Chondrocyte (in vitro differentiated cells): Measurements from ENCODE around the gene ANKRD6. TPM values are rescaled to one million over a fixed set of nuclear protein-coding genes. Genes with fewer than 3 reads are reported as not detected.

Experiments
- DNase-seq: peaks from one replicate; pipeline ENCODE4 v3.0.0; 2021; ENCODE audit warnings: mixed read lengths, low spot score
- H3K27ac Mint-ChIP-seq: one replicate; pipeline ENCODE4 v1.8.0; 2021; ENCODE audit warnings: mild to moderate bottlenecking, moderate library complexity, mixed read lengths; ENCODE audit not compliant: unreplicated experiment
- H3K27me3 Mint-ChIP-seq: 2 replicates; pipeline ENCODE4 v1.8.0; 2021; ENCODE audit warnings: low read depth, mixed read lengths
- H3K36me3 Mint-ChIP-seq: 2 replicates; pipeline ENCODE4 v1.8.0; 2021; ENCODE audit warnings: low read depth, mixed read lengths
- H3K4me1 Mint-ChIP-seq: 2 replicates; pipeline ENCODE4 v1.8.0; 2021; ENCODE audit warnings: low read depth, mild to moderate bottlenecking, mixed read lengths
- H3K4me3 Mint-ChIP-seq: one replicate; pipeline ENCODE4 v1.8.0; 2021; ENCODE audit warnings: mild to moderate bottlenecking, moderate library complexity, mixed read lengths; ENCODE audit not compliant: unreplicated experiment
- H3K9me3 Mint-ChIP-seq: 2 replicates; pipeline ENCODE4 v1.8.0; 2021; ENCODE audit warnings: low read depth, mixed read lengths
- CTCF ChIP-seq: fragments of 200-600 bp; sonication (generic); IDR thresholded peaks from 2 replicates; pipeline ENCODE4 v1.5.0; 2021; ENCODE audit warnings: antibody characterized with exemption, mild to moderate bottlenecking, moderate library complexity
- total RNA-seq: library from RNA; stranded (reverse); gene quantifications from 3 replicates; pipeline ENCODE4 v1.2.1, GENCODE V29; 2021

ANKRD6 gene
- total RNA-seq, 1 donor from 2014 or later = 31.3 TPM

GRCh38 chr6:89679215-89680120, 246.5 kb downstream of the ANKRD6 start:
- Mint-ChIP-seq H3K36me3 (peaks cover 34% of the 10 kb centered on the region), H3K4me3 (no peak overlapping the region)
- no peak for TF ChIP-seq CTCF

GRCh38 chr6:89680150-89680549, 247.2 kb downstream of the ANKRD6 start:
- TF ChIP-seq CTCF = no peak
- H3K4me1 Mint-ChIP-seq = peaks cover 6% of the 10 kb centered on the region
- H3K4me3 Mint-ChIP-seq = no peak overlapping the region
- H3K9me3 Mint-ChIP-seq = no peaks in the 10 kb centered on the region
- no peak for DNase-seq
- H3K27me3 Mint-ChIP-seq = no peaks in the 10 kb centered on the region
- no peak overlapping the region for H3K27ac Mint-ChIP-seq
- peaks cover 40% of the 10 kb centered on the region for H3K36me3 Mint-ChIP-seq

More at GRCh38 chr6:89679215-89680120, 246.5 kb downstream of the ANKRD6 start:
- H3K4me1 Mint-ChIP-seq = peaks cover 6% of the 10 kb centered on the region
- H3K9me3 Mint-ChIP-seq = no peaks in the 10 kb centered on the region
- DNase-seq = no peak
- H3K27me3 Mint-ChIP-seq = no peaks in the 10 kb centered on the region
- no peak overlapping the region for H3K27ac Mint-ChIP-seq

- TF ChIP-seq CTCF = no peak
- no peak overlapping the region for H3K27ac Mint-ChIP-seq
- H3K27me3 Mint-ChIP-seq = no peaks in the 10 kb centered on the region
- H3K9me3 Mint-ChIP-seq = no peaks in the 10 kb centered on the region
- H3K4me1 Mint-ChIP-seq = peaks cover 6% of the 10 kb centered on the region
- no peak for DNase-seq
- peaks cover 40% of the 10 kb centered on the region for H3K36me3 Mint-ChIP-seq
- no peak overlapping the region for H3K4me3 Mint-ChIP-seq
Measured at GRCh38 chr6:89680551-89680950, 247.6 kb downstream of the ANKRD6 start.

GRCh38 chr6:89681983-89682564, 249.1 kb downstream of the ANKRD6 start:
- no peaks in the 10 kb centered on the region for H3K9me3 Mint-ChIP-seq
- H3K4me3 Mint-ChIP-seq = no peak overlapping the region
- no peaks in the 10 kb centered on the region for H3K4me1 Mint-ChIP-seq
- TF ChIP-seq CTCF = no peak
- no peaks in the 10 kb centered on the region for H3K27me3 Mint-ChIP-seq
- peaks cover 40% of the 10 kb centered on the region for H3K36me3 Mint-ChIP-seq
- no peak for DNase-seq
- no peak overlapping the region for H3K27ac Mint-ChIP-seq

GRCh38 chr6:89682991-89683390, 250.0 kb downstream of the ANKRD6 start:
- Mint-ChIP-seq H3K9me3 (no peaks in the 10 kb centered on the region), H3K27ac (no peak overlapping the region), H3K4me1 (no peaks in the 10 kb centered on the region), H3K4me3 (no peak overlapping the region), H3K27me3 (no peaks in the 10 kb centered on the region), H3K36me3 (peaks cover 41% of the 10 kb centered on the region)
- DNase-seq = no peak
- TF ChIP-seq CTCF = no peak

Other genes starting within 250 kb of the ANKRD6 start
- not detected in 3 replicates for gene GABRR1, start 215.8 kb upstream of the ANKRD6 start, total RNA-seq
- gene GABRR2, start 117.9 kb upstream of the ANKRD6 start, total RNA-seq = 0.57 to 1.4 TPM (median 0.72 TPM) in 3 replicates
- gene UBE2J1, start 80.4 kb upstream of the ANKRD6 start, total RNA-seq = 42.6 to 49.8 TPM (median 49.1 TPM) in 3 replicates
- 8.9 to 18.8 TPM (median 17.9 TPM) in 3 replicates for gene RRAGD, start 20.9 kb upstream of the ANKRD6 start, total RNA-seq
- 27.5 to 33.1 TPM (median 29.5 TPM) in 3 replicates for gene LYRM2, start 205.6 kb downstream of the ANKRD6 start, total RNA-seq